Neuronal stem cell (in vitro differentiated cells): ENCODE data around the gene FAM241A.

ENCODE experiments used
- DNase-seq: peaks from one replicate; pipeline ENCODE4 v3.0.0-alpha.2; 2013; ENCODE audit warnings: low spot score
- H2AFZ ChIP-seq: one replicate; pipeline ENCODE4 v1.6.1; 2013; ENCODE audit warnings: mild to moderate bottlenecking, low read length, inconsistent platforms
- H2AK5ac ChIP-seq: 2 replicates; pipeline ENCODE4 v1.6.1; 2013; ENCODE audit warnings: low read depth, mild to moderate bottlenecking, inconsistent platforms, low read length, moderate library complexity, mixed read lengths
- H2BK120ac ChIP-seq: 2 replicates; pipeline ENCODE4 v1.6.1; 2013; ENCODE audit warnings: low read depth, mild to moderate bottlenecking, inconsistent platforms, low read length, moderate library complexity, mixed read lengths
- H2BK12ac ChIP-seq: one replicate; pipeline ENCODE4 v1.6.1; 2013; ENCODE audit warnings: low read length, inconsistent platforms
- H2BK15ac ChIP-seq: 2 replicates; pipeline ENCODE4 v1.6.1; 2013; ENCODE audit warnings: mild to moderate bottlenecking, low read length, inconsistent platforms, mixed read lengths
- H2BK5ac ChIP-seq: one replicate; pipeline ENCODE4 v1.6.1; 2013; ENCODE audit warnings: inconsistent platforms, mild to moderate bottlenecking, low read length, moderate library complexity
- H3K14ac ChIP-seq: one replicate; pipeline ENCODE4 v1.6.1; 2013; ENCODE audit warnings: low read length, inconsistent platforms
- H3K18ac ChIP-seq: 2 replicates; pipeline ENCODE4 v1.6.1; 2013; ENCODE audit warnings: low read length, inconsistent platforms
- H3K23ac ChIP-seq: 2 replicates; pipeline ENCODE4 v1.6.1; 2013; ENCODE audit warnings: low read depth, mild to moderate bottlenecking, mixed read lengths, low read length, inconsistent platforms; ENCODE audit not compliant: poor library complexity
- H3K27ac ChIP-seq: replicated peaks from 3 replicates; pipeline ENCODE4 v1.5.1; 2013; ENCODE audit warnings: low read length, inconsistent platforms
- H3K27me3 ChIP-seq, 3 experiments: 2 replicates each; pipeline ENCODE4 v1.6.1; 2013; ENCODE audit warnings: low read length in 3 of 3, mild to moderate bottlenecking in 2 of 3, inconsistent platforms in 1 of 3, low read depth in 1 of 3, mixed read lengths in 1 of 3, moderate library complexity in 1 of 3; ENCODE audit not compliant: control insufficient read depth in 3 of 3, insufficient read depth in 3 of 3
- H3K36me3 ChIP-seq, 2 donors: replicated peaks in 1 of 2; 2 replicates each; pipeline ENCODE4 v1.6.1; 2013; ENCODE audit warnings: low read length in 2 of 2; ENCODE audit not compliant: control insufficient read depth in 2 of 2, insufficient read depth in 2 of 2
- H3K4ac ChIP-seq: 2 replicates; pipeline ENCODE4 v1.6.1; 2013; ENCODE audit warnings: inconsistent platforms, mild to moderate bottlenecking, low read length, moderate library complexity
- H3K4me1 ChIP-seq, 2 donors: 1 replicate in 1 of 2; 2 replicates in 1 of 2; pipeline ENCODE4 v1.6.1; 2013; ENCODE audit warnings: low read length in 2 of 2, low read depth in 1 of 2; ENCODE audit not compliant: control insufficient read depth in 2 of 2, insufficient read depth in 1 of 2
- H3K4me2 ChIP-seq: one replicate; pipeline ENCODE4 v1.6.1; 2013; ENCODE audit warnings: mild to moderate bottlenecking, low read length, inconsistent platforms; ENCODE audit not compliant: insufficient read depth, poor library complexity, severe bottlenecking
- H3K4me3 ChIP-seq, 2 donors: 2 replicates each; pipeline ENCODE4 v1.5.1; 2013; ENCODE audit warnings: low read length in 2 of 2, mild to moderate bottlenecking in 2 of 2, inconsistent platforms in 1 of 2, moderate library complexity in 1 of 2
- H3K79me1 ChIP-seq: one replicate; pipeline ENCODE4 v1.6.1; 2013; ENCODE audit warnings: low read depth, mild to moderate bottlenecking, inconsistent platforms, low read length, moderate library complexity
- H3K9ac ChIP-seq: one replicate; pipeline ENCODE4 v1.6.1; 2013; ENCODE audit warnings: mild to moderate bottlenecking, low read depth, low read length, inconsistent platforms; ENCODE audit not compliant: poor library complexity
- H3K9me3 ChIP-seq, 2 donors: replicated peaks in 1 of 2; 2 replicates each; pipeline versions ENCODE3 to v1.6.1; 2013; ENCODE audit warnings: low read length in 2 of 2, mild to moderate bottlenecking in 2 of 2, inconsistent platforms in 1 of 2, low read depth in 1 of 2, mixed read lengths in 1 of 2, moderate library complexity in 1 of 2; ENCODE audit not compliant: control insufficient read depth in 2 of 2, insufficient read depth in 1 of 2
- H4K8ac ChIP-seq: one replicate; pipeline ENCODE4 v1.6.1; 2013; ENCODE audit warnings: low read depth, mild to moderate bottlenecking, inconsistent platforms, low read length, moderate library complexity
- H4K91ac ChIP-seq: one replicate; pipeline ENCODE4 v1.6.1; 2013; ENCODE audit warnings: low read length, low read depth, mild to moderate bottlenecking, inconsistent platforms; ENCODE audit not compliant: poor library complexity
- WGBS, 2 donors: extraction: QIAGEN DNeasy Blood & Tissue Kit; methylation state at CpG; one replicate each; pipeline ENCODE4 v1.1.7; 2013; ENCODE audit warnings: missing lambda C conversion rate in 2 of 2, mixed read lengths in 1 of 2; ENCODE audit not compliant: insufficient read length in 2 of 2, insufficient replicate concordance in 1 of 2; ENCODE audit errors: extremely low coverage in 2 of 2; 5-methylcytosine and 5-hydroxymethylcytosine counted together

The FAM241A gene

GRCh38 chr4:112105201-112105969, 39.9 kb upstream of the FAM241A start:
- Histone ChIP-seq H2AFZ (no peak overlapping the region), H3K4me1 (no peaks in the 10 kb centered on the region), H3K4me3 (no peak overlapping the region), H2BK120ac (no peak overlapping the region), H4K91ac (no peak overlapping the region), H3K9me3 (no peaks in the 10 kb centered on the region), H3K18ac (no peak overlapping the region), H3K27me3 (no peaks in the 10 kb centered on the region), H4K8ac (no peak overlapping the region), H3K9ac (no peak overlapping the region), H3K23ac (no peak overlapping the region), H3K79me1 (no peaks in the 10 kb centered on the region), H2AK5ac (no peak overlapping the region), H2BK15ac (no peak overlapping the region), H3K14ac (no peak overlapping the region), H2BK12ac (no peak overlapping the region), H3K4me2 (no peak overlapping the region), H3K36me3 (no peaks in the 10 kb centered on the region), H3K27ac (no peak overlapping the region), H3K4ac (no peak overlapping the region), H2BK5ac (no peak overlapping the region)
- DNase-seq: no peak
- WGBS, 2 donors: no CpG with 5 or more reads among the region's 2 CpGs

DNA sequence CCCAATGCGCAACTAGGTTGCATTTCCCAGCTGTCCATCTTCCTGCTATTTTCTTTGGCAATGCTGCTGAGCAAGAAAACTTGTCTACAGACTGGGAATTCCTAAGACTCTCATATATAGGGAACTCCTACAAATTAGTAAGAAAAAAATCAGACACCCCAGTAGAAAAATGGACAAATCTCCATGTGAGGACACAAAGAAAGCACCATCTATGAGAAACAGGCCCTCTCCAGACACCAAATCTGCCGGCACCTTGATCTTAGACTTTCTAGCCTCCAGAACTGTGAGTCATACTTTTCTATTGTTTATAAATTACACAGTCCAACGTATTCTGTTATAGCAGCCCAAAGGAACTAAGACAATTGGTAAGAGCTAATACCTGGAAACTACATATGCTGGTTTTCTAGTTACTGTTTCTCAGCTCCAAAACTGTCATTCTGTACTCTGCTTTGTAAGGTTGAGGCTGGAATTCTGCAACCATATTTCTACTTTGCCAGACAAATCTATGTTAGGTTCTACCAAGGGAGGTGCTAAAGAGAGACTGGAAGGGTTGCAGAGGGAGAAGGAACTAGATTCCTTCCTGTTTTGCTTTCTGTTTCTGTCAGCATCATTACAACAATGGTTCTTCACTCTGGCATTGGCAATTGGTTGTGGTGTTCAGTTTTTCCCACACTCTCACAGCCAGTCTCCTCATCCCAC, 35.7 kb upstream of the FAM241A start:
- Histone ChIP-seq H2BK5ac (no peak overlapping the region), H3K14ac (no peak overlapping the region), H3K4me1 (no peaks in the 10 kb centered on the region), H3K4ac (no peak overlapping the region), H3K27me3 (no peaks in the 10 kb centered on the region), H4K8ac (no peak overlapping the region), H2BK12ac (no peak overlapping the region), H3K23ac (no peak overlapping the region), H3K79me1 (peaks cover 1% of the 10 kb centered on the region), H3K27ac (no peak overlapping the region), H2AK5ac (no peak overlapping the region), H2BK15ac (no peak overlapping the region), H3K36me3 (no peaks in the 10 kb centered on the region), H3K9me3 (no peaks in the 10 kb centered on the region), H4K91ac (no peak overlapping the region), H2AFZ (no peak overlapping the region), H3K9ac (no peak overlapping the region), H3K4me3 (no peak overlapping the region), H2BK120ac (no peak overlapping the region), H3K4me2 (no peak overlapping the region), H3K18ac (no peak overlapping the region)
- WGBS, 2 donors: no CpG with 5 or more reads among the region's 3 CpGs
- DNase-seq: no peak

DNA sequence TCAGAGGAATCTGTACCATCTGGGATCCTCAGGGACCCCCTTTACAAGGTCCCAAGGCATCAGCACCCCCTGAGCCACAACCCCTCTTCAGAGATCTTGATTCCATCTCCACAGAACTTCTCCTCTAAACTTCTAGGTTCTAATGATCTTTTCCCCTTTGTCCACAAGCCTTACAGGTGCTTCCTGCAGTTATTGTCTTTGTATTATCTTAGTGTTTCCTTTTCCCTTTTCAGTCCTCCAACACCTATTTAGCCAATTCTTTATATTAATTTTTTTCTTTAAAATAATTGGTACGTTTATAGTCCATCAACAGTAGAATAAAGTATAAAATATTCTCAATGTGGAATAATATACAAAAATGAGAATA, 35.2 kb upstream of the FAM241A start:
- Histone ChIP-seq H3K9me3 (no peaks in the 10 kb centered on the region), H3K23ac (no peak overlapping the region), H2AFZ (no peak overlapping the region), H2BK5ac (no peak overlapping the region), H3K4me2 (no peak overlapping the region), H3K27ac (no peak overlapping the region), H3K14ac (no peak overlapping the region), H2BK15ac (no peak overlapping the region), H3K4me1 (no peaks in the 10 kb centered on the region), H3K9ac (no peak overlapping the region), H3K27me3 (no peaks in the 10 kb centered on the region), H2AK5ac (no peak overlapping the region), H4K8ac (no peak overlapping the region), H3K4me3 (no peak overlapping the region), H3K4ac (no peak overlapping the region), H2BK12ac (no peak overlapping the region), H2BK120ac (no peak overlapping the region), H3K18ac (no peak overlapping the region), H3K79me1 (peaks cover 1% of the 10 kb centered on the region), H4K91ac (no peak overlapping the region), H3K36me3 (no peaks in the 10 kb centered on the region)
- WGBS, 2 donors: no CpG with 5 or more reads among the region's 1 CpG
- DNase-seq: no peak

- H3K4me1 ChIP-seq: no peaks in the 10 kb centered on the region
Measured at GRCh38 chr4:112111306-112111705, 33.9 kb upstream of the FAM241A start.

More at GRCh38 chr4:112111306-112111705, 33.9 kb upstream of the FAM241A start:
- Histone ChIP-seq H3K36me3 (no peaks in the 10 kb centered on the region), H3K14ac (no peak overlapping the region), H3K23ac (no peak overlapping the region), H3K4me2 (no peak overlapping the region), H2AK5ac (no peak overlapping the region), H3K79me1 (peaks cover 1% of the 10 kb centered on the region), H4K91ac (no peak overlapping the region), H3K9ac (no peak overlapping the region), H2BK5ac (no peak overlapping the region), H3K27me3 (no peaks in the 10 kb centered on the region), H4K8ac (no peak overlapping the region), H3K4me3 (no peak overlapping the region), H2BK15ac (no peak overlapping the region), H2BK12ac (no peak overlapping the region), H3K18ac (no peak overlapping the region), H2BK120ac (no peak overlapping the region), H3K4ac (no peak overlapping the region), H2AFZ (no peak overlapping the region), H3K27ac (no peak overlapping the region), H3K9me3 (no peaks in the 10 kb centered on the region)
- DNase-seq: no peak
- WGBS, 2 donors: no CpG with 5 or more reads among the region's 1 CpG
